Osteocyte (in vitro differentiated cells): Measurements from ENCODE around the gene ARID4B. TPM values are rescaled to one million over a fixed set of nuclear protein-coding genes. Genes with fewer than 3 reads are reported as not detected.

Source experiments
- DNase-seq: peaks from one replicate; pipeline ENCODE4 v3.0.0; 2021; ENCODE audit warnings: mixed read lengths; ENCODE audit not compliant: unreplicated experiment; ENCODE audit errors: extremely low spot score
- H3K27ac Mint-ChIP-seq: one replicate; pipeline ENCODE4 v1.8.0; 2021; ENCODE audit warnings: mild to moderate bottlenecking, mixed read lengths; ENCODE audit not compliant: unreplicated experiment
- H3K27me3 Mint-ChIP-seq: one replicate; pipeline ENCODE4 v1.8.0; 2021; ENCODE audit warnings: mixed read lengths; ENCODE audit not compliant: unreplicated experiment
- H3K36me3 Mint-ChIP-seq: one replicate; pipeline ENCODE4 v1.8.0; 2021; ENCODE audit warnings: mixed read lengths; ENCODE audit not compliant: unreplicated experiment
- H3K4me1 Mint-ChIP-seq: one replicate; pipeline ENCODE4 v1.8.0; 2021; ENCODE audit warnings: mixed read lengths; ENCODE audit not compliant: unreplicated experiment
- H3K4me3 Mint-ChIP-seq: one replicate; pipeline ENCODE4 v1.8.0; 2021; ENCODE audit warnings: mild to moderate bottlenecking, moderate library complexity, mixed read lengths; ENCODE audit not compliant: unreplicated experiment
- H3K9me3 Mint-ChIP-seq: one replicate; pipeline ENCODE4 v1.8.0; 2021; ENCODE audit warnings: mixed read lengths; ENCODE audit not compliant: unreplicated experiment
- total RNA-seq: library from RNA; stranded (reverse); gene quantifications from 2 replicates; pipeline ENCODE4 v1.2.1, GENCODE V29; 2021
- TF ChIP-seq, protein P1 (sequence below): fragments of 200-600 bp; sonication (generic); IDR thresholded peaks from 2 replicates; pipeline ENCODE4 v1.5.0; 2021; ENCODE audit warnings: antibody characterized with exemption, mild to moderate bottlenecking, moderate library complexity

ARID4B gene
- total RNA-seq, 1 donor from 2014 or later = 41.3 TPM

DNA sequence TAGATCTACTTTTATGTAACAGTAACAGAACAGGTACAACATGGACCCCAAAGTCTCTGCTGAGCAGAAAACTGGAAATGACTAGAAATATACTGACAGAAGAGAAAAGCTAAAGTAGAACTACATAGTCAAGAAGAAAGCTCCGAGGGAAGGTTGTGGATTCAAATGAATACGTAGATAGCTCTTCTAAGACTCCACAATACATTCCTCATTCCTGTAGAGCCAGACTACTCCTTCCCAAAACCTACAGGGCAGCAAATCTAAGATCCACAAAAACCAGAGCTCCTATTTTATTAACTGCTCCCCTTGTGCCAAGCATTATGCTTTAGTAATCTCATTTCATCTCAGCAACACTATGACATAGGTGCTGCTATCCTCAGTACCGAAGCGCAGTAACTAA lies 35.2 kb downstream of the ARID4B start:
- Mint-ChIP-seq H3K4me3 (no peak overlapping the region), H3K36me3 (no peaks in the 10 kb centered on the region), H3K4me1 (peaks cover 20% of the 10 kb centered on the region), H3K27me3 (no peaks in the 10 kb centered on the region), H3K27ac (no peak overlapping the region), H3K9me3 (no peaks in the 10 kb centered on the region)
- DNase-seq = no peak
- TF ChIP-seq, protein P1, sequence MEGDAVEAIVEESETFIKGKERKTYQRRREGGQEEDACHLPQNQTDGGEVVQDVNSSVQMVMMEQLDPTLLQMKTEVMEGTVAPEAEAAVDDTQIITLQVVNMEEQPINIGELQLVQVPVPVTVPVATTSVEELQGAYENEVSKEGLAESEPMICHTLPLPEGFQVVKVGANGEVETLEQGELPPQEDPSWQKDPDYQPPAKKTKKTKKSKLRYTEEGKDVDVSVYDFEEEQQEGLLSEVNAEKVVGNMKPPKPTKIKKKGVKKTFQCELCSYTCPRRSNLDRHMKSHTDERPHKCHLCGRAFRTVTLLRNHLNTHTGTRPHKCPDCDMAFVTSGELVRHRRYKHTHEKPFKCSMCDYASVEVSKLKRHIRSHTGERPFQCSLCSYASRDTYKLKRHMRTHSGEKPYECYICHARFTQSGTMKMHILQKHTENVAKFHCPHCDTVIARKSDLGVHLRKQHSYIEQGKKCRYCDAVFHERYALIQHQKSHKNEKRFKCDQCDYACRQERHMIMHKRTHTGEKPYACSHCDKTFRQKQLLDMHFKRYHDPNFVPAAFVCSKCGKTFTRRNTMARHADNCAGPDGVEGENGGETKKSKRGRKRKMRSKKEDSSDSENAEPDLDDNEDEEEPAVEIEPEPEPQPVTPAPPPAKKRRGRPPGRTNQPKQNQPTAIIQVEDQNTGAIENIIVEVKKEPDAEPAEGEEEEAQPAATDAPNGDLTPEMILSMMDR = no peak

DNA sequence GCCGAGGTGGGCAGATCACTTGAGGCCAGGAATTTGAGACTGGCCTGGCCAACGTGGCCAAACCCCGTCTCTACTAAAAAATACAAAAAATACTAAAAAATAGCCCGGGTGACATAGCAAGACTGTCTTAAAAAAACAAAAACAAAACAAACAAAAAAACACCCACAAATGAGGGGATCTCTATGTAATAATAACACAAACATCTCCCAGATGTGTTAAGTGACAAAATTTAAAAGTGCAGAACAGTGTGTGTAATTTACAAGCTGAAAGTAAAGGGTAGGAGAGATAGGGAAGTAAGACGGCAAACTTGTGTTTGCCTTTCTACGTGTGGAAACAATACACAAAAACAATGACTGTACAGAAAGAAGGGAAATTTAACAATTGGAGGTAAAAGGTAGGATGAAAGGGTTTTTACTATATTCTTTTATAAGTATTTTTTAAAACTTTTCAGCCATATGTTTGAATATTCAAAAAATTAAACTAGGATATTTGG lies 36.3 kb downstream of the ARID4B start:
- TF ChIP-seq, protein P1 = no peak
- Mint-ChIP-seq H3K27me3 (no peaks in the 10 kb centered on the region), H3K27ac (no peak overlapping the region), H3K4me1 (peaks cover 13% of the 10 kb centered on the region), H3K9me3 (no peaks in the 10 kb centered on the region), H3K36me3 (no peaks in the 10 kb centered on the region), H3K4me3 (no peak overlapping the region)
- DNase-seq = no peak

DNA sequence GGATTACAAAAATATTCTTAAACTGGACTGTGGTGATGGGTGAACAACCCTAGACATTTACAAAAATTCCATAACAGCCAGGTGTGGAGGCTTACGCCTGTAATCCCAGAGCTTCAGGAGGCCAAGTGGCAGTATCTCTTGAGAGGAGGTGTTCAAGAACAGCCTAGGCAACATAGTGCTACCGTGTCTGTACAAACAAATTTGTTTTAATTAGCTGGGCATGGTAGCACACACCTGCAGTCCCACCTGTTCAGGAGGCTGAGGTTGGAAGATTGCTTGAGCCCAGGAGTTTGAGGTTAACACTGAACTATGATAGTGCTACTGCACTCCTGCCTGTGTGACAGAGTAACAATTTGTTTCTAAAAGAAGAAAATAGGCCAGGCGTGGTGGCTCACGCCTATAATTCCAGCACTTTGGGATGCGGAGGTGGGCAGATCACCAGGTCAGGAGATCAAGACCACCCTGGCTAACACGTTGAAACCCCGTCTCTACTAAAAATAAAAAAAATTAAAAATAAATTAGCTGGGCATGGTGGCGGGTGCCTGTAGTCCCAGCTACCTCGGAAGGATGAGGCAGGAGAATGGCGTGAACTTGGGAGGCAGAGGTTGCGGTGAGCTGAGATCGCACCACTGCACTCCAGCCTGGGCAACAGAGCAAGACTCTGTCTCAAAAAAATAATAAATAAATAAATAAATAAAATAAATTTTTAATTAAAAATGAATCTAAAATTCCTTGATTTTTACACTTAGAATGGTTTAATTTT lies 37.1 kb downstream of the ARID4B start:
- Mint-ChIP-seq H3K4me1 (peaks cover 17% of the 10 kb centered on the region), H3K4me3 (no peak overlapping the region), H3K36me3 (no peaks in the 10 kb centered on the region), H3K27ac (no peak overlapping the region), H3K9me3 (no peaks in the 10 kb centered on the region), H3K27me3 (no peaks in the 10 kb centered on the region)
- TF ChIP-seq, protein P1 = no peak
- no peak for DNase-seq

DNA sequence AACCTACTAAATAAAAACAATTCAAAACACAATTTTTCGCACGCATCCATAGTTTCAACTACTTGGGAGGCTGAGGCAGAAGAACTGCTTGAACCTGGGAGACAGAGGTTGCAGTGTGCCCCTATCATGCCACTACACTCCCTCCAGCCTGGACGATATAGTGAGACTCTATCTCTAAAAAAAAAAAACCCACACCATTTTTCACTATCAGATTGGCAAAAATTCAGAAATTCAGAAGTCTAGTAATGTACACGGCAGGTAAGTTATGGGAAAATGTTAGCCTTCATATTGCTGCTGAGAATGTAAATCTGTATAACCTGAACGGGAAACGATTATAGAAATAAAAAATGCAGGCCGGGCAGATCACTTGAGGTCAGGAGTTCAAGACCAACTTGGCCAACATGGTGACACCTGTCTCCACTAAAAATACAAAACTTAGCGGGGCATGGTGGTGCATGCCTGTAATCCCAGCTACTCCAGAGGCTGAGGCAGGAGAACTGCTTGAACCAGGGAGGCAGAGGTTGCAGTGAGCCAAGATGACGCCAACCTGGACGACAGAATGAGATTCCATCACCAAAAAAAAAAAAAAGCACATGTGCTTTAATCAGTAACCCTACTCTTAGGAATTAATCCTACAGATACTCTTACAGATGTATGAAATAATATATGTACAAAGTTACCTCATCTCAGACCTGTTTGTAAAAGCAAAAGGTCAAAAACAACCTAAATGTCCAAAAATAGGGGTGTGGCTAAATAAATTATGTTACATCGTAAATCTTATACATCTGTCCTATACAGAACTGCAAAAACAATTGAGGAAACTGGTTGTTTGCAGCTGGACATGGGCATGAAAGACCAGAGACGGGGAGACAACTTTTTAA lies 37.9 kb downstream of the ARID4B start:
- H3K27me3 Mint-ChIP-seq = no peaks in the 10 kb centered on the region
- H3K4me1 Mint-ChIP-seq = peaks cover 14% of the 10 kb centered on the region
- no peak overlapping the region for H3K4me3 Mint-ChIP-seq
- no peak overlapping the region for H3K27ac Mint-ChIP-seq
- no peak for DNase-seq
- TF ChIP-seq, protein P1 = no peak
- no peaks in the 10 kb centered on the region for H3K36me3 Mint-ChIP-seq
- H3K9me3 Mint-ChIP-seq = no peaks in the 10 kb centered on the region
